GM10847 (cell line): ENCODE results near the gene MAPKAPK3.

Source experiments
- POLR2A ChIP-seq: IDR thresholded peaks from 2 replicates; pipeline ENCODE4 v1.6.1; 2011; ENCODE audit not compliant: insufficient read length; ENCODE audit errors: extremely low read depth

Gene MAPKAPK3

DNA sequence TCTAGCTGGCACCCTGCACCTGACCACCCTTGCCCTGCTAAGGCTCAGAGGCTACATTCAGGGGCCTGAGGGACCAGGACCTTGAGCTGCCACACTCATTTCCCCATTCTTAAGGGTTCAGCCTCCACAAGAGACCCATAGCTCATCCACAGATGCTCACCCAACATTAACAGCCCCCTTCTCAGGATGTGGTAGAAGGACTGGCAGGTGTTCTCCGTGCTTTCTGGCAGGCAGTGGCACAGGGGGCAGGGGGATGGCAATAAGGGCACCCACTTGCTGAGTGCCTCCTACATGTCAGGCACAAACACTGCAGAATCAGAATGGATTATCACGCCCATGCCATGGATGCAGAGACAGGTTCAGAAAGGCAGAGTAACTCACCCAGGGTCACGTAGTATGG lies 9.4 kb downstream of the MAPKAPK3 start:
- TF ChIP-seq POLR2A: no peak

DNA sequence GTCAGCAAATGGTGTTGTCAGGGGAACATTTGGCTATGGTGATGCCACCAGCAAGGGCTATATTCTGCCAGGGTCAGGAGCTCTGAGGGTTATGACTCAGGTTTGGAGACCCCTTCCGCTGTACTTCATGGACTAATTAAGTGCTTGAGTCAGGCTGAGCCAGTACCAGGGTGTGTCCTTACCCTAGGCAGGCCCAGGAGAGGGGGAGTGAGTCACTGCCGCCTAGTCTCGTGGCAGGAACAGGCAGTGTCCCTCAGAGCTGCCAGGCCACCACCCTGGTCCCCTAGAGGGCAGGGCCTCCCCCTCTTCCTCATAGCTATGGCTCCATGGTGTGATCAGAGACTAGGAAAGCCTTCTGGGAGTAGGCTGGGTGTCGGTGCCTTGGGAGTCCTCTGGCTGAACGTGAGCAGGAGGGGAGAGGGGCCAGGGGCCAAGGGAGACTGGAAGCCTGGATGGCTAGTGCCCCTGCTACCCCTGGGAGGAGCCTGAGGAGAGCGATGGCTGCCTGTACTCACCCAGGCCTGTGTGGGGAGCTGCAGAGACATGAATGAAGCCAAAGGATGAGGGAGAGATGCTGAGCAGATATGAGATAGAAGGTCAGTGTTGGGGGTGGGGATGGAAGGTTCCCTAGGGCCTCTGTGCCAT lies 10.6 kb downstream of the MAPKAPK3 start:
- TF ChIP-seq POLR2A: no peak

DNA sequence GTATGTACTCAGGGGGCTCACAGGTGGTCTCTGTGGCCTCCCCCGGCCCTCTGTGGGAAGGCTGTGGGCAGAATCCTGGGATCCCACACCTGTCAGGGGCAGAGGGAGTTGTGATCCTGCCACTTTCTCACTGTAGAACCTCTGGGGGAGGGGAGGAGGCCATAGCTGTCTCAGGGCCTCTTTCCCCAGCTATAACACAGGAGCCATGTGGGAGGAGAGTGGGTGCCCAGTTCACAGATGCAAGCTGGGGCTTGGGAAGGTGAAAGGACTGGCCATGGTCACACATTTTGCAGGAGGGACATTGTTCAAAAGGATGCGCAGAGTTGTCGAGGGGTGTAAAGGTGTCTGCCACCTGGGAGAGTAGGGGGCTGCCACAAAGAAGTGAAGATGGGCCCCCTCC lies 11.7 kb downstream of the MAPKAPK3 start:
- TF ChIP-seq POLR2A: no peak

DNA sequence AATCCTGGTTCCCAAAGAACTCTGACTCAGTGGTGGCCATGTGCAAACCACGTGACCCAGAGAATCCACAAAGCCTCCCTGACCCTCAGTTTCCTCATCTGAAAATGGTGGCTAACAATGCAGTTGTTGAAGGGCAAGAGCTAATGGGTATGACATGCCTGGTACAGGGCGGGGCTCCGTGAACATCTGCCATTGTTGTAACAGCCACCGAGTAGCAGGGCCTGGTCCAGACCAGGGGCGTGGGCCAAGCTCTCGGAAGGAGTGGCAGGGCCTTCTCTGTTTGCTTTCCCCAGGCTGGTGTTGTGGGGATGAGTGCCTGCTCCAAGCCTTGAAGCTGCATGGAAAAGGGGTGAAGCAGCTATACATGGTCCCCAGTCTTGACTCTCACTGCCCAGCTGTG lies 13.4 kb downstream of the MAPKAPK3 start:
- TF ChIP-seq POLR2A: no peak

DNA sequence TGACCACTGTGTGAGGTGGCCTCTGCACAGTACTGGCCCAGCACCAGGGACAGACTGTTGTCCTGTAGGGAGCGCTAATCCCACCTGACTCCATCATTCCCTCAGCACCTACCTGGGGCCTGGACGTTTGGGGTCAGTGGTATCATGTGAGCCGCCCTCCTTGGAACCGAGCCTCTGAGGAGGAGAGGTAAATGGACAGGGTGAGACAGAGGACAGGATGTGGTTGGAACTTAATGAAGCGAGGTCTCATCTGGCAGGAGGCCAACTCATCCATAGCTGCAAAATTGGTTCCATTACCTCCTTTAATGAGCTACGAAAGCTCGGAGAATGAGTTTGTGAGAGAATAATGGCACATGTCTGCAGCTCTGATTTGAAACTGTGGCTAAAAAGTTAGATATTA lies 13.9 kb downstream of the MAPKAPK3 start:
- no peak for TF ChIP-seq POLR2A

DNA sequence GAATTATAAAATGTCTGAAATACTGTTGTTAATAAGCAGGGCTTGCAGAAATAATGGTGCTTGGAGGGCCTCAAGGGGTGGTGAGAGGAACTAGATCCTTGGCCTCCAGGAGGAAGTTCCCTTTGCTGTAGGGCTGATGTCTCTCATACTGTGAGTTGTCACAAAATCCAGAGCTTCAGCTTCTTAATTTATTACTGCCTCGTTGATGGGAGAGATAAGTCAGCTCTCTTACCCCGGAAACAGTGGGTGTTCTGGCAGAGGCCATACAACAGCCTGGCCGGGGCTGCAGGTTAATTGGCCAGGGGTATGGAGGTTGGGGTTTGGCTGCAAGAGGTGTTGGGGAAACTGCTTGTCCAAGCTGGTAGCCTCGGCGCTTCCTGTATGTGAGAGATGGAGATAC lies 15.5 kb downstream of the MAPKAPK3 start:
- no peak for TF ChIP-seq POLR2A

DNA sequence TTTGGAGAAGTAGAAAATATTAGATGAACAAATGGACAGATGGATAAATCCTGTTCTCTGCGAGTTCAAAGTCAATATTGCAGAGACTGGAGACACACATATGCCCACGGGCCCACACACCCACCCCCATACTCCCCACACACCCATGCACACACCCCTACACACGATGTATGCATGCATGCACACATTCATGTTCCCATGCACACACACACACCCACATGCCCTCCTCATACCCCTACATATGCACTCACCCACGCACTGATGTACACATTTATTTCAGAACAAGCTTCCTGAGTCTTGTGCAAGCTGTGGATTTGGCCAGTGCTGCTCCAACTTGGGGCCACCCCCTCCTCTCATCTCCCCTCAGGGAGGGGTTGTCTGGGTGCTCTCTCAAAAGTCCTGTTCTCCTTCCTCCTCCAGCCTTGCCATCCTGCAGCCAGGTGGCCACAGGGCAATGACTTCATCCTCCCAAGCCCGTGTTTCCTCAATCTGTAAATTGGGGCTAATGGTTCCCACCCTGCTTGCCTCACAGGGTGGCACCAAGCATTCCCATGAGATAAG lies 16.4 kb downstream of the MAPKAPK3 start:
- no peak for TF ChIP-seq POLR2A

DNA sequence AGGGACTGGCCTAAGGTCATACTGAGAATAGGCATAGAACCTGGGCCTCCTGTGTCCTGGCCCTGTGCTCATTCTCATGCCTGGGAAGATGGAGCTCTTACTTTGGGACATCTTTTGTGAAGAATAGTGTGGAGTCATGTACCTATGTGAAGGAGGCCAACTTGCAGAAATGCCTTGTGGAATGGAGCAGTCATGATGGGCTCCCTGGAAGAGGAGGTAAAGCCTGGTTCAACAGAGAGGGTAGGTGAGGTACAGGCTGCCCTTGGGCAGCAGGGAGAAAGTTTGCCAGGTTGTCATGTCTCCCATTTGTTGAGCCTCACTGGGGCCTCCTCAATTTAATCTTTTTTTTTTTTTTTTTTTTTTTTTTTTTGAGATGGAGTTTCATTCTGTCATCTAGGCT lies 18.1 kb downstream of the MAPKAPK3 start:
- no peak for TF ChIP-seq POLR2A

DNA sequence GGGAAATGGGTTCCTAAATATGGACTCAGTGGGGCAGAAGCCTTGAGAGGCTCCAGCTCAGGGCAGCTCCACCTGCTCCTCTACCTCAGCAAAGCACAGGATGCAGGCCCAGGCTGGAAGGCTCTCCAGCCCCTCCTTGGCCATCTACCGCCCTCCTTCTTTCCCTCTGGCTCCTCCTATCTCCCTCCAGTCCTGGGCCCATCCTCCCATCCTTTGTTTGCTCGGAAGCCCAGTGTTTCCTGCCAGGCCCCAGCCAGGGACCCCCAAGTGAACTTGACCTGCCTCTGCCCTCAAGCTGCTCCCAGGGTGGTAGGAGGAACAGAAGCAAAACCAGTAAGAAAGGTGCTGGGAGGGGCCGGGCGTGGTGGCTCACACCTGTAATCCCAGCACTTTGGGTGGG lies 20.1 kb downstream of the MAPKAPK3 start:
- TF ChIP-seq POLR2A: no peak

DNA sequence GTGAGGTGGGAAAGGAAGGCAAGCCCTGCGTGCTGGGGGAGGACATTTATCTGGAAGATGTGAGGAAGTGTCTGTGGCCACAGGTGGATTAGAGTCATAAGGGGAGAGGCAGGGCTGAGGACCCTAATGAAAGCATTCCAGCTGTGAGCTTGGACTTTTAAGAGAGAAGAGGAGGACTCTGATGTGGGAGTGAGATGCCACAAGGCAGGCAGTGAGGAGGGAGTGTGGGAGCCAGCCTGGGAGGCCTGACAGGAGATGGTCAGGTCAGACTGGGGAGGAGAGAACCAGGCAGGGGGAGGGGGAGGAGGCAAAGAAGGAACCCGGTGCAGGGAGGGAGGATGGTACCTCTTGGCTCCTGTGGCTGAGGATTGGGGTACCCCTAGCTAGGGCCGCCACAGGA lies 21.0 kb downstream of the MAPKAPK3 start:
- TF ChIP-seq POLR2A: no peak

DNA sequence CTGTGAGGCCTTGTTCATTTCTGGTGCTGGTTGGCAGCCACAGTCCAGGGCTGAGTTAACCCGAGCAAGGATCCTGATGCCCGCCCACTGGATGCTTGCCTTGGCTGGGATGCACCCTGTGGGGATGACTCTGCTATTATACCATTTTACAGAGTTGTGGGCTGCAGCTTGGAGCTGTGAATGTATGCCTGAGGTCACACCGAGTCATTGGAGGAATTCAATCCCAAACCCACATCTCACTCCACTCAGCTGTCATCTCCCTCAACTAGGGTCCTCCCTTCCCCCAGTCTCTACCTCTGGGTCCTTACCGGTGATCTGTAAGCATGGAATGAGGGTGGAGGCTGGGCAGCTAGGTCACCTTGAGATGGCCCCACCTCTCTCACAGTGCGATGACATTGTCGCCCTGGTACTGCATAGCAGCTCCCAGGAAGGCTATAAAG lies 22.1 kb downstream of the MAPKAPK3 start:
- no peak for TF ChIP-seq POLR2A

DNA sequence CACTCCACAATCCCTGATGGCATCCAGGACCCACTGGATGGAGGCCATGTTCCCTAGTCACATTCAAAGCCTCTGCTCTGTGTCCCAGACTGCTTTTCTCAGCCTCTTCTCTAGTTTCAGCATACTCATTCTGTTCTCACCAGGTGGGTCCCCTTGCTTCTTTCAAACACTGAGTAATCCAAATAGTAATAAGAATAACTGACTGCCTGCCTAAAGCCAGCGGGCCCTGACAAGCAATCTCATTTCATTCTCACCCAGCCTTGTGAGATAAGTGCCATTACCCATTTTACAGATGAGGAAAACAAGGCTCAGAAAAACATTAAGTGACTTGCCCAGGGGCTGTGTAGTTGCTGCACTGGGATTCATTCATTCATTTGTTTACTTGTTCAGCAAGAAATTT lies 25.4 kb downstream of the MAPKAPK3 start:
- no peak for TF ChIP-seq POLR2A

DNA sequence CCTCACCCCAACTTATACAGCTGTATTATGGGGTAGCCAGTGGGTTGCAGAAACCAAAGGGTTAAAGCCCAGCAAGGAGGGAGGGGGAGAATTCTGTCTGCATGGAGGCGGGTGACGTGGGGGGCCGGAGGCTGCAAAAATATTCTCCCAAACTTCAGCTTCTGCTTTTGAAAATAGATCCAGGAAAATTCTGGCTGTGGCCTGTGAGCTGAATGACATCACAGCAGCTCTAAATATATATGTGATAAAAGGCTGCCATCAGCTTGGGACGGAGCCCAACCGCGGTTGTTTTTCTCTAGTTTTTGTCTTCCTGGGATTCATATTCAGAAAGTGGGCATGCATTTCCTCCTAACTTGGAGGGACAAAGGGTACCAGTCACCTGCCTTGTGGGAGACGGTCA lies 27.6 kb downstream of the MAPKAPK3 start:
- TF ChIP-seq POLR2A: no peak

DNA sequence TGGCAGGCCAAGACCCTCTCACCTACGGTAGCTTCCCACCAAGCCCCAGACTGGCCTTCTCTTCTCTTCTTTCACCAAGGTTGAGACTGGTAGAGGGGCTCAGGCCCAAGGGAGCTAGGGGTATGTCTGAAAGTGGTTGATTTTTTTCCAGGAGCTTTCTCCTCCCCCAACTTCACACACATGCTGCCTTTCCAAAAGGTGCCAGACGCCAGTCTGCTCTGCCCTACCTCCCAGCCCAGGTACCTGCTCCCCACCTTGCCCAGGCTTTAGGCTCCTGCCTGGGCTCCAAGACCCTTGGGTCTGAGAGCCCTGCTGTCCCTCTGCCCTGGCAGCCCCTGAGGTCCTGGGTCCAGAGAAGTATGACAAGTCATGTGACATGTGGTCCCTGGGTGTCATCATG lies 28.4 kb downstream of the MAPKAPK3 start:
- no peak for TF ChIP-seq POLR2A

DNA sequence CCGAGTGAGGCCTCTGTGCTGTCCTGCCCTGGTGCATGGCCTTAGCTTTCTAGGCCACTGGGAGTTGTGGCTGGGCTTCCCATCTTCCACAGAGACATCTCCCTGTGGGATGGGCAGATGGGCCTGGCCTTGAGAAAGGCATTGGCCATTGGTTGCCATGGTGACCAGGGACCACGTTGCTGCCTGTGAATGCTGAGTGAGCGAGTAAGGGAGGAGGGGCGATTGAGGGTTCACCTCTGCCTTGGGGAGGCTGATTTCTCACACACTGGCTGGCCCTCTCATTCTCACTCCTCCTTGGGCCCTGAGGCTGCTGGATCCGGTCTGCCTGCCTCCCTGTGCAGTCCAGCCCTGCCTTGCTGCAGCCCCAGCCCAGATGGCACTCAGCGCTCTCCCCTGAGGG lies 31.4 kb downstream of the MAPKAPK3 start:
- no peak for TF ChIP-seq POLR2A

DNA sequence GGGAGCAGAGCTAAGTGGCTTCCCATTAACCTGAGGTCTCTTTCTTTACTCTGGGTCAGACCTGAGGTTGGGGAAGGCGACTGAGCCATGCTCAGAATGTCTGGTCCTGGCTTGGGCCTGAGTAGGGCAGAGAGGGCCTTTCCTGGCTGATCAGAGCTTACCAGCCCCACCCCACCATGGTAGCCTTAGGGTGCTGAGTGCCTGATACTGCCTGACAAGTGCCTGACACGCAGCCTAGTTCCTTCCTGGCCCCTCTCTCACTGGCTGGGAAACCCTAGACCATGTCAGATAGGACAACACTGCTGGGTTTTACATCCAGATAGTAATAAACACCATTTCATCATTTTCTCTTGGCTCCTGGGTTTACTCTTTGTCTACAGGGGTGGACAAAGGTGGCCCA lies 32.0 kb downstream of the MAPKAPK3 start:
- no peak for TF ChIP-seq POLR2A

DNA sequence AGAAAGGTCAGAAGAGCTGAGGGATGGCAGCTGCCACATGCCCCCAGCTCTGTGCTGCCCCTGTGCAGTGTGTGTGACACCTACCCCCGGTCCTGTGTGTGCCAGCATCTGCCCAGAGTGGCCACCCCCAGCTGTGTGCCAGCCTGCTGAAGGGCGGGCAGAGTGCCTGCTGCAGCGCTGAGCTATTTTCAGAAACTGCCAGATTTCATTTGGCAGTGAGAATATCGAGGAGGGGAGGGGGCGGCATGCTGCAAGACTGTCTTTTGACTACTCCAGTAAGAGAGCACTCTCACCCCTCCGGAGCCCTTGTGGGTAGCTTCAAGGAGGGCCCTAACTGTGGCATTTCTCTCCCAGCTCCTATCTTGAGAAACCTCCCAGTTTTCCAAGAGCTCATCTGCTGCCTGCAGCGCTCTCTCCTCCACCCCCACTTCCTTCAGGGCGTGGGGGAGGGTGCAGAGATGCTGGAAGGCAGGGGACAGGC lies 32.5 kb downstream of the MAPKAPK3 start:
- no peak for TF ChIP-seq POLR2A
